ENCODE measurements around the gene SLC16A11.
"Not testable (repeated sequence)": the region's sequence is repeated elsewhere in the genome, so short reads cannot be mapped to it uniquely, and the experiment has no call there.

- not testable (repeated sequence) for TF ChIP-seq EZH2 (IDR thresholded peaks at IDR 0.05; ENCODE audit: low read length, missing control alignments); CTCF (conservative IDR thresholded peaks at IDR 0.05 in 1 of 2, IDR thresholded peaks at IDR 0.05 in 1 of 2; ENCODE audit: low read depth in 1 of 2, low read length in 2 of 2)
These were observed 45.7 kb upstream of the SLC16A11 start for GRCh38 chr17:7089570-7089969.

Measured in fibroblast of lung (primary cell).